ENCODE measurements around the gene ACVR1.
"Not testable (repeated sequence)": the region's sequence is repeated elsewhere in the genome, so short reads cannot be mapped to it uniquely, and the experiment has no call there.

Gene ACVR1

GRCh38 chr2:157787364-157787938 lies 88.7 kb downstream of the ACVR1 start:
- DNase-seq, result no peak

GRCh38 chr2:157786663-157787363 lies 89.3 kb downstream of the ACVR1 start:
- DNase-seq, result no peak

GRCh38 chr2:157785866-157786662 lies 90.1 kb downstream of the ACVR1 start:
- no peak for DNase-seq

GRCh38 chr2:157785200-157785599 lies 90.9 kb downstream of the ACVR1 start:
- no peak for DNase-seq

- no peak for DNase-seq
These were observed 91.3 kb downstream of the ACVR1 start for GRCh38 chr2:157784823-157785175.

GRCh38 chr2:157784169-157784822 lies 91.8 kb downstream of the ACVR1 start:
- DNase-seq, result peak; percentile 16

- no peak for DNase-seq
These were observed 92.9 kb downstream of the ACVR1 start for GRCh38 chr2:157783245-157783644.

- peak; percentile 6 for DNase-seq
These were observed 93.9 kb downstream of the ACVR1 start for GRCh38 chr2:157782057-157782845.

GRCh38 chr2:157780211-157780610 lies 95.9 kb downstream of the ACVR1 start:
- no peak for DNase-seq

- no peak for DNase-seq
These were observed 96.3 kb downstream of the ACVR1 start for GRCh38 chr2:157779794-157780193.

GRCh38 chr2:157777427-157777826 lies 98.7 kb downstream of the ACVR1 start:
- peak; percentile 50 for DNase-seq

GRCh38 chr2:157771234-157771633 lies 104.9 kb downstream of the ACVR1 start:
- no peak for DNase-seq

GRCh38 chr2:157769856-157770255 lies 106.3 kb downstream of the ACVR1 start:
- DNase-seq, result no peak

- no peak for DNase-seq
These were observed 111.7 kb downstream of the ACVR1 start for GRCh38 chr2:157764386-157764785.

- no peak for DNase-seq
These were observed 114.6 kb downstream of the ACVR1 start for GRCh38 chr2:157761520-157761919.

GRCh38 chr2:157760949-157761348 lies 115.2 kb downstream of the ACVR1 start:
- no peak for DNase-seq

- DNase-seq, result no peak
These were observed 116.3 kb downstream of the ACVR1 start for GRCh38 chr2:157759855-157760254.

- no peak for DNase-seq
These were observed 117.5 kb downstream of the ACVR1 start for GRCh38 chr2:157758586-157758985.

- DNase-seq, result no peak
These were observed 118.6 kb downstream of the ACVR1 start for GRCh38 chr2:157757500-157757899.

- DNase-seq, result not testable (repeated sequence)
These were observed 119.7 kb downstream of the ACVR1 start for GRCh38 chr2:157756447-157756846.

- DNase-seq, result no peak
These were observed 124.6 kb downstream of the ACVR1 start for GRCh38 chr2:157751462-157752058.

- DNase-seq, result no peak
These were observed 126.4 kb downstream of the ACVR1 start for GRCh38 chr2:157749684-157750083.
